ENCODE measurements around the gene LDB2. TPM values are rescaled to one million over a fixed set of nuclear protein-coding genes. Genes with fewer than 3 reads are reported as not detected.

LDB2 gene
- polyA plus RNA-seq, 3 donors, result not detected

- Histone ChIP-seq H3K9ac (ENCODE audit: insufficient read depth, low read length, poor library complexity, severe bottlenecking) (no peak overlapping the region), H2AFZ (ENCODE audit: insufficient read depth, low read depth, low read length, poor library complexity, severe bottlenecking) (no peak overlapping the region), H3K27ac (ENCODE audit: low read depth in 1 of 2, low read length in 2 of 2) (no peak overlapping the region), H4K20me1 (ENCODE audit: insufficient read depth, low read length) (no peaks in the 10 kb centered on the region), H3K36me3 (replicated peaks in 1 of 2; ENCODE audit: control insufficient read depth in 1 of 2, insufficient read depth in 2 of 2, low read length in 2 of 2) (no peaks in the 10 kb centered on the region), H3K4me2 (replicated peaks; ENCODE audit: extremely low read depth, low read length, poor library complexity, severe bottlenecking) (no peak overlapping the region), H3K4me1 (ENCODE audit: control insufficient read depth in 1 of 2, insufficient read depth in 2 of 2, low read length in 2 of 2) (no peaks in the 10 kb centered on the region), H3K79me2 (ENCODE audit: insufficient read depth, low read length) (no peaks in the 10 kb centered on the region), H3K9me3 (replicated peaks in 1 of 2; ENCODE audit: control insufficient read depth in 1 of 2, insufficient read depth in 1 of 2, low read length in 2 of 2) (no peaks in the 10 kb centered on the region), H3K27me3 (ENCODE audit: control insufficient read depth in 2 of 2, insufficient read depth in 2 of 2, low read length in 2 of 2) (no peaks in the 10 kb centered on the region), H3K4me3 (replicated peaks in 1 of 3; ENCODE audit: low read depth in 2 of 3, low read length in 3 of 3) (no peak overlapping the region)
- intact Hi-C loops (cut with micrococcal nuclease), result no loop called here
- Mint-ChIP-seq H3K27ac (no peak overlapping the region), H3K36me3 (no peaks in the 10 kb centered on the region), H3K27me3 (ENCODE audit: low read depth in 3 of 3) (peaks cover 0 to 3% (median 2%) of the 10 kb centered on the region in 3 donors), H3K9me3 (peaks cover 0 to 2% (median 0%) of the 10 kb centered on the region in 7 donors), H3K4me3 (no peak overlapping the region), H3K4me1 (no peaks in the 10 kb centered on the region)
- no peak for DNase-seq
- 93% methylated on average over 3 of the region's 3 CpGs for WGBS (ENCODE audit: insufficient coverage)
- no peak for TF ChIP-seq CTCF (IDR thresholded peaks at IDR 0.05)
Observed at GRCh38 chr4:16745887-16746286, 152.6 kb downstream of the LDB2 start.

- no peak overlapping the region for H3K4me3 Mint-ChIP-seq
Observed at GRCh38 chr4:16745009-16745635, 153.3 kb downstream of the LDB2 start.

More at GRCh38 chr4:16745009-16745635, 153.3 kb downstream of the LDB2 start:
- H4K20me1 ChIP-seq (ENCODE audit: insufficient read depth, low read length), result no peaks in the 10 kb centered on the region
- H2AFZ ChIP-seq (ENCODE audit: insufficient read depth, low read depth, low read length, poor library complexity, severe bottlenecking), result no peak overlapping the region
- H3K4me1 ChIP-seq (ENCODE audit: control insufficient read depth in 1 of 2, insufficient read depth in 2 of 2, low read length in 2 of 2), result no peaks in the 10 kb centered on the region
- no peaks in the 10 kb centered on the region for H3K79me2 ChIP-seq (ENCODE audit: insufficient read depth, low read length)
- WGBS (ENCODE audit: insufficient coverage), result 89% methylated on average over 5 of the region's 7 CpGs
- H3K36me3 ChIP-seq (replicated peaks in 1 of 2; ENCODE audit: control insufficient read depth in 1 of 2, insufficient read depth in 2 of 2, low read length in 2 of 2), result no peaks in the 10 kb centered on the region
- peaks cover 0 to 3% (median 2%) of the 10 kb centered on the region in 3 donors for H3K27me3 Mint-ChIP-seq (ENCODE audit: low read depth in 3 of 3)
- TF ChIP-seq CTCF (IDR thresholded peaks at IDR 0.05), result no peak
- no peaks in the 10 kb centered on the region for H3K4me1 Mint-ChIP-seq
- H3K4me2 ChIP-seq (replicated peaks; ENCODE audit: extremely low read depth, low read length, poor library complexity, severe bottlenecking), result no peak overlapping the region
- H3K27ac ChIP-seq (ENCODE audit: low read depth in 1 of 2, low read length in 2 of 2), result no peak overlapping the region
- no peak for DNase-seq
- H3K9me3 ChIP-seq (replicated peaks in 1 of 2; ENCODE audit: control insufficient read depth in 1 of 2, insufficient read depth in 1 of 2, low read length in 2 of 2), result no peaks in the 10 kb centered on the region
- no peak overlapping the region for H3K4me3 ChIP-seq (replicated peaks in 1 of 3; ENCODE audit: low read depth in 2 of 3, low read length in 3 of 3)
- intact Hi-C loops (cut with micrococcal nuclease), result no loop called here
- H3K9me3 Mint-ChIP-seq, result peaks cover 0 to 2% (median 0%) of the 10 kb centered on the region in 7 donors
- H3K27ac Mint-ChIP-seq, result no peak overlapping the region
- H3K9ac ChIP-seq (ENCODE audit: insufficient read depth, low read length, poor library complexity, severe bottlenecking), result no peak overlapping the region
- H3K27me3 ChIP-seq (ENCODE audit: control insufficient read depth in 2 of 2, insufficient read depth in 2 of 2, low read length in 2 of 2), result no peaks in the 10 kb centered on the region
- no peaks in the 10 kb centered on the region for H3K36me3 Mint-ChIP-seq

Data from CD14-positive monocyte (primary cell).